ENCODE results near the gene CREB3L1.
A peak's percentile ranks its signal among the peaks of the same experiment; 100 is the strongest.
"Not testable (repeated sequence)": the region's sequence is repeated elsewhere in the genome, so short reads cannot be mapped to it uniquely, and the experiment has no call there.

The CREB3L1 gene

GRCh38 chr11:46296528-46297448, 19.3 kb downstream of the CREB3L1 start:
- DNase-seq (ENCODE audit: low spot score) = peak; percentile 87

- peak; percentile 80 for DNase-seq (ENCODE audit: low spot score)
Measured at GRCh38 chr11:46298699-46299433, 21.4 kb downstream of the CREB3L1 start.

- no peak for DNase-seq (ENCODE audit: low spot score)
Measured at GRCh38 chr11:46299451-46299961, 22.0 kb downstream of the CREB3L1 start.

DNA sequence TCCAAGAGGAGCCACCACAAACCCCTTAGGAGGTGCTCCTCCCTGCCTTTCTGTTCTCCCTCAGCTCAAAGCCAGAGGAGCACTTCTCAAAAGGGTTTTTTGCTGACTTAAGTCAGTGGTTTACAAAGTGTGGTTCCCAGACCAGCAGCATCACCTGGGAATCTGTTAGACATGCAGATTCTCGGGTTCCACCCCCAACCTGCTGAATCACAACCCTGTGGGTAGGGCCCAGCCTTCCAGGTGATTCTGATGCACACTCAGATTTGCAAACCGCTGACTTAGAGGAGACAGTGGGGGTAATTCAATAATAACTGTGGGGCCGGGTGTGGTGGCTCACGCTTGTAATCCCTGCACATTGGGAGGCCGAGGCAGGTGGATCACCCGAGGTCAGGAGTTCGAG, 22.8 kb downstream of the CREB3L1 start:
- no peak for DNase-seq (ENCODE audit: low spot score)

GRCh38 chr11:46302866-46303265, 25.4 kb downstream of the CREB3L1 start:
- no peak for DNase-seq (ENCODE audit: low spot score)

DNA sequence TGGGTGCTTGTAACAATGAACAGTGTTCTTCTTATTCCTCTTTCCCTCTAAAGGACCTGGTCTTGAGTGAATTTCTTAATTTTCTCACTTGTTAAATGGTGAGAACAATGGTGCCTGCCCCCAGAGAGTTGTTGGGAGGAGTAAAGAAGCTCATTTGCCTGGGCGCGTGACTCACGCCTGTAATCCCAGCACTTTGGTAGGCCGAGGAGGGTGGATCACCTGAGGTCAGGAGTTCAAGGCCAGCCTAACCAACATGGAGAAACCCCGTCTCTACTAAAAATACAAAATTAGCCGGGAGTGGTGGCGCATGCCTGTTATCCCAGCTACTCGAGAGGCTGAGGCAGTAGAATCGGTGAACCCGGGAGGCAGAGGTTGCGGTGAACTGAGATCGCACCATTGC, 26.6 kb downstream of the CREB3L1 start:
- DNase-seq (ENCODE audit: low spot score) = not testable (repeated sequence)

- DNase-seq (ENCODE audit: low spot score) = no peak
Measured at GRCh38 chr11:46304605-46305179, 27.2 kb downstream of the CREB3L1 start.

- DNase-seq (ENCODE audit: low spot score) = no peak
Measured at GRCh38 chr11:46305295-46305694, 27.8 kb downstream of the CREB3L1 start.

GRCh38 chr11:46306296-46306853, 28.9 kb downstream of the CREB3L1 start:
- no peak for DNase-seq (ENCODE audit: low spot score)

- DNase-seq (ENCODE audit: low spot score) = no peak
Measured at GRCh38 chr11:46307369-46307768, 29.9 kb downstream of the CREB3L1 start.

GRCh38 chr11:46307785-46308341, 30.4 kb downstream of the CREB3L1 start:
- no peak for DNase-seq (ENCODE audit: low spot score)

DNA sequence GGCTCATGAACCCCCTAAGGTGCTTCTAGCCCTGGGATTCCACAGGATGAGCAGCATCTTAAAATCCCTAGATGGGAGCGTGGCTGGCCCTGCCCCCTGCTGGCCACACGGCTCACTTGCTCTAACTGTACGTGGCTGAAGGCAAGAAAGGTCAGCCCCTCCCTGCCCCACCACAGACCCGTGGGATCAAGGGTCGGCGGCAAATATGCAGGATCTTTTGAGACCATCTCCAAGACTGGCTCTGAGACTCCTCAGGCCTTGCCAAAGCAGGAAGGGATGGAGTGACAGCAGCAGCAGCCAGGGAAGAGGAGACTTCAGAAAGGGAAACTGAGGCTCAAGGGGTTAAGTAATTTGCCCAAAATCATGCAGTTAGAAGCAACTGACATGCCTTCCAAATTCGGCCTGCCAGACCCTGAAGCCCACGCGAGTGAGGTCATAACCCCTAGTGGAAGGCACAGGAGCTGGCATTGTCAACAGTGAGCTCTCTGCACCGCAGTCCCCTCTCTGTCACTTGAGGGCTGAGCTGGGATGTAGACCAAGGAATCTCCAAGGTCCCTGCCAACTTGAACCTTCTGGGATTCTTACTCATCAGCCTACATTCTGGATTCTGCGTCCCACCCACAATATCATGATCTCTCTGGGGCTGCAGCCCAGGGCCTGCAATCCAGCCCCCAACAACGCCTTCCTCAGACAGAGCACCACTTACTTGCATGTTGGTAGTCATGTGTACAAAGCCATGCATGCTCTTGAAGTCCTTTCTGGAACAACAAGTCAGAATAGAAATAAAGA, 31.4 kb downstream of the CREB3L1 start:
- peak; percentile 86 for DNase-seq (ENCODE audit: low spot score)

GRCh38 chr11:46309814-46310259, 32.4 kb downstream of the CREB3L1 start:
- no peak for DNase-seq (ENCODE audit: low spot score)

DNA sequence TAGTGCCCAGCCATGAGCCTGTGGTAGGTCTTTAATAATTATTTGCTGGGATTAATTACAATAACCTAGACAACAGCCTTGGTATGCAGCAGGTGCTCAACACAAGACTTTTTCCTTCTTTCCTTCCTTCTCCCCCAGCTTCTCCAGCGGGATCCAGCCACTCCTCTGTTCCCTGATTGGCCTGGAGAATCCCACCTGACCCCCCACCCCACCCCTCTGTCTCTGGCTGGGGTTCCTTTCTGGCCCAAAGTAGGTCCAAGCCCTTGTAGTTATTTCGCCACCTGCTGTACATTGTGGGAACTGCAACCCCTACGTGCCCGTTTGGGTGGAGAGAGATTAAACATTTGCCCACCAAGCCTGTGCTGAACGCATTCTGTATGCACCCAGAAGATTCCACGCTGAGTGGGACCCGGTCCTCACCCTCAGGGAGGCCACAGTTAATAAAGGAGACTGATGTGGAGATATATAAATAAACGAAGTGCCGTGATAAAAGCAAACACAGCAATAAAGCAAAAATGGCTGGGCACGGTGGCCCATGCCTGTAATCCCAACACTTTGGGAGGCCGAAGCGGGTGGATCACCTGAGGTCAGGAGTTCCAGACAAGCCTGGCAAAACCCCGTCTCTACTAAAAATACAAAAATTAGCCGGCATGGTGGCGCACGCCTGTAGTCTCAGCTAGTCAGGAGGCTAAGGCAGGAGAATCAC, 37.7 kb downstream of the CREB3L1 start:
- DNase-seq (ENCODE audit: low spot score) = peak; percentile 91

DNA sequence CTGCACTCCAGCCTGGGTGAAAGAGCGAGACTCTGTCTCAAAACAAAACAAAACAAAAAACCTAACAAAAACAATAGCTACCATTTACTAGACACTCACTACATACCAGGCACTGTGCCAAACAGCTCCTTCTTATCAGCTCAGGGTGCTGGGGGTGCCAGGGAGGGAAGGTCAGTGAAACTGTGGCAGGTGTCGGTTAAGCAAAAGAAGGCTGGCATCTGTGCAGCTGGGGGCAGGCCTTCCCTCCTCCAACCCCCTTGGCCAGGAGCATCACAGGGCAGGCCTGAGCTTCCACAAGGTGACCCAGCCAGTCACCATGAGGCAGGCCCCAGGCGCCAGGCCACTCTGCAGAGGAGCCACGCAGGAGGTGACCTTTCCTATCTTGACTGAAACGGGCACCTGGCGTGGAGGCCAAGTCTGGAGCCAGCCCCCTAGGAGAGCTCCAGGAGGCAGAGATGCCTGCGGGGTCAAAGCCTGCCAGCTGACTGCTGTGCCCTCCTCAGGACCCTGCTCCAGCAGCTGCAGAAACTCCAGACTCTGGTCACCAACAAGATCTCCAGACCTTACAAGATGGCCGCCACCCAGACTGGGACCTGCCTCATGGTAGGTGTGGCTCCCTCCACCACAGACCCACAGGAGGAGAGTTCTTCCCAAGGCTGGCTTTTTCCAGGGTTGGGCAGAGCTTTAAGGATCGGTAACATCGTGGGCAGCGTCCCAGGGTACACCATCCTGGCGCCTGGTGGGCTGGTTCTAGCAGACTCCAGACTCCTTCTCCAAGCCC, 38.5 kb downstream of the CREB3L1 start:
- DNase-seq (ENCODE audit: low spot score) = no peak

DNA sequence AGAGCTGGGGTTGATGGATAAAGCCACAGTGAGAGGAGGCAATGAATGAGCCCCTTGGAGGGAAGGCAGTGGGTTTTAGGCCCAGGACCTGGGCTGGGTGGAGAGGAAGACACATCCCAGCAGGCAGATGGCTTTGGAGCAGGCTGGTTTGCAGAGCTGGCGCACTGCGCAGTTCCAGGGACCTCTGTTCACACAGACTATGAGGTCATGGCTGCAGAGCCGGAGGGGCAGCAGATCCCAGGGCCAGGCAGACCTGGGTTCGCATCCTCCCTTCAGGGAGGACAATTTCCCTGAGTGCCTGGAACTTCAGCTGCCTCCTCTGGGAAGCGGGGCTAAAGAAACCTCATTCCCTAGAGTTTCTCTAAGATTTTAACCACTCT, 41.6 kb downstream of the CREB3L1 start:
- DNase-seq (ENCODE audit: low spot score) = no peak

DNA sequence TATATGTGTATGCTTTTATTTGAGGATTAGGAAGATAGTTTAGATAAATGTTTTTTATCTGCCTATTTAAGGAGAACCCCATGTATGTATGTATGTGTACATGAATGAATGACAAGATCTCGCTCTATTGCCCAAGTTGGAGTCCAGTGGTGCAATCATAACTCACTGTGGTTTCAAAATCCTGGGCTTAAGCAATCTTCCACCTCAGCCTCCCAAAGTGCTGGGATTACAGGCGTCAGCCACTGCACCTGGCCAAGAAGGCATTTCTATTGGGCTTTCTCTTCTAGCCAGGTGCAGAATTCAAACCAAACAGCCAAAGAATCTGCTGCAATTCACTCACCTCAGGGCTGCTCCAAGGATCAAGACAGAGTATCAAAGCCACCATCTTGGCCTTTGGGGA, 44.3 kb downstream of the CREB3L1 start:
- DNase-seq (ENCODE audit: low spot score) = no peak

DNA sequence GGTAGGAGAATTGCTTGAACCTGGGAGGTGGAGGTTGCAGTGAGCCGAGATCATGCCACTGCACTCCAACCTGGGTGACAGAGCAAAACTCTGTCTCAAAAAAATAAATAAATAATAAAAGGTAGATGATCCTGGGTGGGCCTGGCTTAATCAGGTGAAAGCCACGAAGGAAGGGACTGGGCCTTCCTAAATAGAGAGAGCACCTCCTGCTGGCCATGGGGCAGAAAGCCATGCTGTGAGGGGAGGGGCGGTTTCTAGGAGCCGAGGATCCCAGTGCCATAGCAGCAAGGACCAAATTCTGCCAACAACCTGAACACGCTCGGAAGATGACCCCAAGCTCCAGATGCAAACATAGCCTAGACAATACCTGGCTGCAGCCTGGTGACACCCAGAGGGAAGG, 45.3 kb downstream of the CREB3L1 start:
- DNase-seq (ENCODE audit: low spot score) = peak; percentile 60

- DNase-seq (ENCODE audit: low spot score) = no peak
Measured at GRCh38 chr11:46326813-46327416, 49.5 kb downstream of the CREB3L1 start.
